ENCODE measurements around the gene LGALS7B. TPM values are rescaled to one million over a fixed set of nuclear protein-coding genes. Genes with fewer than 3 reads are reported as not detected.
"Not testable (repeated sequence)": the region's sequence is repeated elsewhere in the genome, so short reads cannot be mapped to it uniquely, and the experiment has no call there.

The LGALS7B gene
- total RNA-seq, 2 experiments from 2014 or later: not detected

DNA sequence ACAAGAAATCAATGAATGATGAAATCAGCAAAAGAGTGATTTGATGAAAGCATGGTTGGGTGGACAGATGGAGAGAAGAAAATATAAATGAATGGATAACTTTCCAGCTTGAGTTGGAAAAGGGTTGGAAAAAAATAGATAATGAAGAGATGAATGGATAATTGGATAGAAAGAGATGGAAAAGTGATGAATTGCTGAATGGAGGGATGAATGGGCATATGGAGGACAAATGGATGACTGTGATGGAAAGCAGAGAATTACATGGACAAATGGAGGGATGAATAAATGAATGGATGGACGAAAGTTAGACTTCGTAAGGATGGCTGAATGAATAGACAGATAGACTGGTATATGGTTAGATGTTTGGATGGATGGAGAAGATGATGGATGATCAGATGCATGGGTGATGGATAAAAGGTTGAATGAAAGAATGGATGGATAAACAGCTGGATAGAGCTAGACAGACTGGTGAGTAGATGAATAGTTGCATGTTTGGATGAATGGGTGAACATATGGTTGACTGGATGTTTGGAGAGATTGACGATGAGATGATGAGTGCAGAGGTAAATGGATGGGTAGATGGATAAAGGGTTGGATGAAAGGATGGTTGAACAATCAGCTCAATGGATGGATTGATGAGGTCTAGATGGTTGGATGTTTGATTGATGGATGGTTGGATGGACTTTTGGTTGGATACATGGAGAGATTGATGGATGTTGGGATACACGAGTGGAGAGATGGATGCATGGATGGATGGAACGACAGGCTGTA is 11.8 kb downstream of the LGALS7B start:
- no peak overlapping the region for H3K27ac Mint-ChIP-seq
- intact Hi-C loops (cut with DNase I, micrococcal nuclease): no loop called here
- ChIA-PET POLR2A (no interaction called here), CTCF (no interaction called here)
- no peaks in the 10 kb centered on the region for H3K27me3 Mint-ChIP-seq
- H3K36me3 Mint-ChIP-seq (ENCODE audit: low read depth): no peaks in the 10 kb centered on the region
- no peak for DNase-seq
- no peak for ATAC-seq
- no peak overlapping the region for H3K4me3 Mint-ChIP-seq
- H3K9me3 Mint-ChIP-seq (ENCODE audit: low read depth): no peaks in the 10 kb centered on the region
- peaks cover 8% of the 10 kb centered on the region for H3K4me1 Mint-ChIP-seq

DNA sequence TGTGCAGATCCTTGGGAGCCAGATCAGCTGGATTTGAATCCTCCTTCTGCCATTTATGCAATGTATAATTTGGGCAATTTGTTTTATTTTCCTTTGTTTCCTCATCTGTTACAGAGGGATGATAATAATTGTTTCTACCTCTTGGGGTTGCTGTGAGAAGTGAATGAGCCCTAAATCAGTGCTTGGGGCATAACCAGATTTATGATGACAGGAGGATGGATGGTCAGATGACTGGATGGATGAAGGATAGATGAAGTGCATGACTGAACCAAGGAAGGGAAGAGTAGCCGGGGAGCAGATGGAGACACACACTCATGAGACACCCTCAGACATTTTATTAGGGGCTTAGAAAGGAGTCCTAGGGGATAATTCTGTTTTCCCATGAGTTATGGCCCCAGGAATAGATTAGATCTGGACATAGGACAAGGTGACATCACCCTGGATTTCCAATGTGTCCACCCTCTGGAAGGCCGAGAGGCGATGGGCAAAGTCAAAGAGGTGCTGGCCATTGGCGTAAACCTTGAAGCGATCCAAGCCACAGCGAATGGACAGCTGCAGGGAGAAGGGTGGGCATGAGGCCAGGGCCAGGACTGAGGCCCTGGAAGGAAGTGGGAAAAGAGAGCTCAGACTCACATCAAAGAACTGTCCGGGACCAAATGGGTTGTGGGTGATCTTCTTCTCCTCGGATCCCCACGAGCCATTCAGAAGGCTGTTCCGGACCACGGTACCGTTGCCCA is 12.5 kb downstream of the LGALS7B start:
- no peak for DNase-seq
- no peak for ATAC-seq
- no peak overlapping the region for H3K4me3 Mint-ChIP-seq
- CTCF ChIA-PET: interaction anchor here (0.6 kb wide), 1 partner anchor 85 kb away, joined by 3 read pairs; no protein-coding TSS in a partner anchor
- intact Hi-C loops (cut with DNase I, micrococcal nuclease): no loop called here
- H3K27ac Mint-ChIP-seq: no peak overlapping the region
- POLR2A ChIA-PET: no interaction called here
- no peaks in the 10 kb centered on the region for H3K27me3 Mint-ChIP-seq
- no peaks in the 10 kb centered on the region for H3K36me3 Mint-ChIP-seq (ENCODE audit: low read depth)
- H3K9me3 Mint-ChIP-seq (ENCODE audit: low read depth): no peaks in the 10 kb centered on the region
- H3K4me1 Mint-ChIP-seq: peaks cover 8% of the 10 kb centered on the region

DNA sequence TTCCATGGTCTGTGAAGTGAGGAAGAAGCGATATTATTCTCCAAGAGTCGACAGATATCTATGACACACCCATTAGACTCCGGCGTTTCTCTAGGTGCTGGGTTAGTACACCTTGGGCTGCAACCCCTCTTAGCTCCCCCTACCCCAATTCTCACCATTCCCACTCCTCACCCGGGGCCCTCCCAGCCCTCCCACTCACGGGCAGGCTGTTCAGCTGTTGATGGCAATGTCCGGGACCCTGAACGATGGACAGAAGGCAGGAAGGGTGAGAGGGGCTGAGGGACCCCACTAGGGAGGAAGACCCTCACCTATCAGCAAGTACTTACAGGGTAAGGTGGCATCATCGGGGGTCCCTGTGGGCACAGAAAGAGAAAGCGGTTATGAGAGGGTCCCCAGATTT is 14.5 kb downstream of the LGALS7B start:
- POLR2A ChIA-PET: no interaction called here
- Mint-ChIP-seq H3K4me3 (no peak overlapping the region), H3K27me3 (no peaks in the 10 kb centered on the region), H3K9me3 (ENCODE audit: low read depth) (no peaks in the 10 kb centered on the region), H3K4me1 (peaks cover 8% of the 10 kb centered on the region), H3K36me3 (ENCODE audit: low read depth) (no peaks in the 10 kb centered on the region), H3K27ac (no peak overlapping the region)
- DNase-seq: no peak
- no peak for ATAC-seq
- intact Hi-C loops (cut with DNase I, micrococcal nuclease): no loop called here
- CTCF ChIA-PET: no interaction called here

DNA sequence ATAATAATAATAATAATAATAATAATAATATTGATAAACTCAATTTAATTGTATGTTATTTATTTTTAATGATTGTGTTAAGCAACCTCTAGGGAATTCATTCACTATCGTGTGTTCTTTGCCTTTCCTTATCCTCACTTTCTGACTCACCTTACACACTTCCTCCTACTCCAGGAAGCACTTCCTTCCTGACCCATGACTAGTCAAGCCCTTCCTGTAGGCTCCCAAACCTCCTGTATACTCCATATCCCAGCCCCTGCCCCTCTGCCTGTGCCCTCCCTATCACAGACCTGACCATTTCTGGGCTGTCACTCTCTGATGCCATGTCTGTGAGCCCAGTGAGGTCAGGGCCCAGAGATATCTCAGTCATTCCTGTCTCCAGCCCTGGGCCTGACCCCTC is 16.2 kb downstream of the LGALS7B start:
- Mint-ChIP-seq H3K4me1 (peaks cover 6% of the 10 kb centered on the region), H3K27ac (no peak overlapping the region), H3K9me3 (ENCODE audit: low read depth) (no peaks in the 10 kb centered on the region), H3K27me3 (no peaks in the 10 kb centered on the region), H3K36me3 (ENCODE audit: low read depth) (no peaks in the 10 kb centered on the region), H3K4me3 (no peak overlapping the region)
- intact Hi-C loops (cut with DNase I, micrococcal nuclease): no loop called here
- ChIA-PET CTCF (interaction anchor here (0.6 kb wide), 1 partner anchor 150 kb away, joined by 3 read pairs; no protein-coding TSS in a partner anchor), POLR2A (interaction anchor here (0.7 kb wide), 1 partner anchor 1416 kb away, joined by 5 read pairs; no protein-coding TSS in a partner anchor)
- no peak for DNase-seq
- ATAC-seq: no peak

DNA sequence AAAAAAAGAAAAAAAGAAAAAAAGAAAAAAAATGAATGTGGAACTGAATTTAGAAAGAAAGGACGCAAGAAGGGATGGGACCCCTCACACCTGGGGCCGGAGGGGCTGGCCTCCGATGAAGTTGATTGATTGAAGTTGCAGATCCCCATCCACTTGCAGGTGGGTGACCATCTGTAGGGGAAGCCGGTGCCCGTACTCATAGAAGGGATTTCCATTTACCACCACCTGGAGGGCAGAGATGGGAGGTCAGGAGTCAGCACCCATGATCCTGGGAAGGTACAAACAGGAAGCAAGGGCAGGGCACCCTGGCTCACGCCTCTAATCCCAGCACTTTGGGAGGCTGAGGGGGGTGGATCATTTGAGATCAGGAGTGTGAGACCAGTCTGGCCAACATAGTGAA is 17.4 kb downstream of the LGALS7B start:
- no peak for DNase-seq
- no peak overlapping the region for H3K4me3 Mint-ChIP-seq
- H3K36me3 Mint-ChIP-seq (ENCODE audit: low read depth): no peaks in the 10 kb centered on the region
- intact Hi-C loops (cut with DNase I, micrococcal nuclease): no loop called here
- no peaks in the 10 kb centered on the region for H3K9me3 Mint-ChIP-seq (ENCODE audit: low read depth)
- ATAC-seq: no peak
- ChIA-PET CTCF (no interaction called here), POLR2A (interaction anchor here (0.7 kb wide), 1 partner anchor 32 kb away, joined by 3 read pairs; no protein-coding TSS in a partner anchor)
- no peak overlapping the region for H3K27ac Mint-ChIP-seq
- H3K27me3 Mint-ChIP-seq: no peaks in the 10 kb centered on the region
- H3K4me1 Mint-ChIP-seq: peaks cover 6% of the 10 kb centered on the region

DNA sequence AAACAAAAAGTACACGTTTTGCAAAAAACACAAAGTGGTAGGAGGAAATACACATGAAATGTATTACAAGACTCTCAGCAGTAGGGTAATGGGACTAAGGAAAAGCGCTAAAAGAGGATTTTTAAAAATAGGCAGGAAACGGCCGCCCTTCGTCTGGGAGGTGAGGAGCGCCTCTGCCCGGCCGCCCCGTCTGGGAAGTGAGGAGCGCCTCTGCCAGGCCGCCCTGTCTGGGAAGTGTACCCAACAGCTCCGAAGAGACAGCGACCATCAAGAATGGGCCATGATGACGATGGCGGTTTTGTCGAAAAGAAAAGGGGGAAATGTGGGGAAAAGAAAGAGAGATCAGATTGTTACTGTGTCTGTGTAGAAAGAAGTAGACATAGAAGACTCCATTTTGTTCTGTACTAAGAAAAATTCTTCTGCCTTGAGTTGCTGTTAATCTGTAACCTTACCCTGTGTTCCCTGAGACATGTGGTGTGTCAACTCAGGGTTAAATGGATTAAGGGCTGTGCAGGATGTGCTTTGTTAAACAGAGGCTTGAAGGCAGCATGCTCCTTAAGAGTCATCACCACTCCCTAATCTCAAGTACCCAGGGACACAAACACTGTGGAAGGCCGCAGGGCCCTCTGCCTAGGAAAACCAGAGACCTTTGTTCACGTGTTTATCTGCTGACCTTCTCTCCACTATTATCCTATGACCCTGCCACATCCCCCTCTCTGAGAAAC is 18.5 kb downstream of the LGALS7B start:
- ATAC-seq; DNase-seq; H3K27me3 Mint-ChIP-seq; H3K9me3 Mint-ChIP-seq (ENCODE audit: low read depth); POLR2A ChIA-PET; H3K4me3 Mint-ChIP-seq; H3K4me1 Mint-ChIP-seq; H3K27ac Mint-ChIP-seq; H3K36me3 Mint-ChIP-seq (ENCODE audit: low read depth); intact Hi-C loops (cut with DNase I, micrococcal nuclease): not testable (repeated sequence)
- CTCF ChIA-PET: interaction anchor here (0.7 kb wide), 1 partner anchor 15 kb away, joined by 4 read pairs; no protein-coding TSS in a partner anchor

DNA sequence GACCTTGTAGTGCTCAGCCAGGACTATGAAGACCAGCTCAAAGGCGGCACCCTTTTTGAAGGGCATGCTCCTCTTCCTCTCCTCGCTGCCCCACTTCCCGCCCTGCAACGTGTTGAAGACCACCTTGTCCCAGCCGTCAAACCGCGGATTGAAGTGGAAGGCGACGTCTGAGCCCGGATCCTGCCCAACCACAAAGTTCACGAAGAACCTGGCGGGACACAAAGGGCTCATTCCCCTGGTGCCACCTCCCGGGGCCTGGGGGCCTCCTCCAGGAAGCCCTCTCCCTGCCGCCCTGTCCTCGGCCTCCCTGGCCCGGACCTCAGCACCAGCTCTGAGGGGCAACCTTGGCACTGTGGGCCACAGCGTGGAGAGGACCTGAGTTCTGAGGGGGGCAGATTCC is 19.7 kb downstream of the LGALS7B start:
- H3K9me3 Mint-ChIP-seq (ENCODE audit: low read depth): no peaks in the 10 kb centered on the region
- intact Hi-C loops (cut with DNase I, micrococcal nuclease): no loop called here
- no peaks in the 10 kb centered on the region for H3K36me3 Mint-ChIP-seq (ENCODE audit: low read depth)
- no peak overlapping the region for H3K4me3 Mint-ChIP-seq
- POLR2A ChIA-PET: interaction anchor here (0.5 kb wide), 1 partner anchor 77 kb away, joined by 4 read pairs; no protein-coding TSS in a partner anchor
- H3K27ac Mint-ChIP-seq: no peak overlapping the region
- DNase-seq (no peak), ATAC-seq (no peak)
- no peaks in the 10 kb centered on the region for H3K27me3 Mint-ChIP-seq
- peaks cover 6% of the 10 kb centered on the region for H3K4me1 Mint-ChIP-seq
- CTCF ChIA-PET: interaction anchor here (0.6 to 0.8 kb wide), 2 partner anchors 70 to 283 kb away, joined by 3 read pairs; no protein-coding TSS in a partner anchor

DNA sequence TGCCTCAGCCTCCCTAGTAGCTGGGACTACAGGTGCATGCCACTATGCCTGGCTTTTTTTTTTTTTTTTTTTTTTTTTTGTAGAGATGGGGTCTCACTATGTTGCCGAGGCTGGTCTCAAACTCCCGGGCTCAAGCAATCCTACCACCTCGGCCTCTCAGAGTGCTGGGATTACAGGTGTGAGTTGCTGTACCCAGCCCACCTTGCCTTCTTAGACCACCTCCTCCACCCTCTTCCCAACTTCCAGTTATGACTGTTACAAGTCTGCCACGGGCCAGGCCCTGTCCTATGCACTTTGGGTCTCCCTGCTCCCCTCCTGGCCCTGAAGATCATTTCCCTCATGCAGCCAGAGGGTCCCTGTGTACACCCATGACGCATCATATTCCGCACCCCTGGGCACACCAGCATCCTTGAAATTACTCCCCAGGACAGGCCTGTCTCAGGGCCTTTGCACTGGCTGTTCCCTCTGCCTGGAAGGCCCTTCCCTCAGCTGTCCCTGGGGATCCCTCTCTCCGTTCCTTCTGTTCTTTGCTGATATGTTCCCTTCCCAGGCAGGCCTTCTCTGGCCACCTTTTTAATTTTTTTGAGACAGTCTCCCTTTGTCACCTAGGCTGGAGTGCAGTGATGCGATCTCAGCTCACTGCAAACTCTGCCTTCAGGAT is 20.7 kb downstream of the LGALS7B start:
- no peaks in the 10 kb centered on the region for H3K36me3 Mint-ChIP-seq (ENCODE audit: low read depth)
- CTCF ChIA-PET: no interaction called here
- H3K27ac Mint-ChIP-seq: no peak overlapping the region
- no peak overlapping the region for H3K4me3 Mint-ChIP-seq
- DNase-seq: no peak
- no peak for ATAC-seq
- H3K4me1 Mint-ChIP-seq: peaks cover 6% of the 10 kb centered on the region
- POLR2A ChIA-PET: interaction anchor here (0.7 kb wide), 1 partner anchor 39 kb away, joined by 3 read pairs; no protein-coding TSS in a partner anchor
- H3K9me3 Mint-ChIP-seq (ENCODE audit: low read depth): no peaks in the 10 kb centered on the region
- no peaks in the 10 kb centered on the region for H3K27me3 Mint-ChIP-seq
- intact Hi-C loops (cut with DNase I, micrococcal nuclease): no loop called here

DNA sequence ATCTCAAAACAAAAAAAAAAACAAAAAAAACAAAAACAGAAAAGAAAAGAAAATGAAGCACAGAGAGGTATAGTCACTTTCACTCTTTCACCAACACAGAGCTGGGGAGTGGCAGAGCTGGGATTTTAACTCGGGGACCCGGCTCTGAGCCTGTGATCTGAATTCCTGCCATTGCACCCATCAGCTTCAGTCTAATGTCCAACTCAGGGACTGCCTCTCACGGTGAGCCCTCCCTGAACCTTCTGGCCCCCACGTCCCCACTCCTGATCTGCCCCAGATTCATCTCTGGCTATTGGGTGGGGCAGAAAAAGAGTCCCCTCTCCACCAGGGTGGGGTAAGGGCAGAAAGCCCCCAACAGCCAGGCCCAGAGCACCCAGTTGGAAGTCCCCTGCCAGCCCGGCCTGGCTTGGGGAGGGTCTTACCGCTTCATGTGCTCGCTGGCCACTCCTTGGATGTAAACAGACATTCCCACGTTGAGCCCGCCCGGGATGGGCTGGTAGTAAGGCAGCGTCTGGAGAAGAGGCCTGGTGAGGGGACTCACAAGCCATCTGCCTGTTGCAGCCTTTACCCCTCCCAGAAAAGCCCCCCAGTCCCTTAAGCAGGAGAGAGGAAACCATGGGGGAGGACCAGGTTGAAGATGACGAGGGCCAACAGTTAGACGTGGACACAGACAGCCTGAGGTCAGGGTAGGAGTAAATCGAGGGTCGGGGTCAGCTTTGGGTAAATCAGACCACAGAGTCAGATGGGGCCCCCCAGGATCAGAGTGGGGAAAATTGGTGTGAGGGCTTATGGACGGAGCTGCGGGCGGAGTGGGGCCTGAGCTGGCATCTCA is 23.2 kb downstream of the LGALS7B start:
- H3K9me3 Mint-ChIP-seq (ENCODE audit: low read depth): no peaks in the 10 kb centered on the region
- POLR2A ChIA-PET: interaction anchor here (0.6 kb wide), 1 partner anchor 29 kb away, joined by 4 read pairs; no protein-coding TSS in a partner anchor
- DNase-seq (no peak), ATAC-seq (no peak)
- no peaks in the 10 kb centered on the region for H3K27me3 Mint-ChIP-seq
- no peak overlapping the region for H3K4me3 Mint-ChIP-seq
- H3K36me3 Mint-ChIP-seq (ENCODE audit: low read depth): peaks cover 12% of the 10 kb centered on the region
- no peaks in the 10 kb centered on the region for H3K4me1 Mint-ChIP-seq
- no peak overlapping the region for H3K27ac Mint-ChIP-seq
- CTCF ChIA-PET: interaction anchor here (0.8 kb wide), 1 partner anchor 22 kb away, joined by 3 read pairs; no protein-coding TSS in a partner anchor
- intact Hi-C loops (cut with DNase I, micrococcal nuclease): no loop called here

DNA sequence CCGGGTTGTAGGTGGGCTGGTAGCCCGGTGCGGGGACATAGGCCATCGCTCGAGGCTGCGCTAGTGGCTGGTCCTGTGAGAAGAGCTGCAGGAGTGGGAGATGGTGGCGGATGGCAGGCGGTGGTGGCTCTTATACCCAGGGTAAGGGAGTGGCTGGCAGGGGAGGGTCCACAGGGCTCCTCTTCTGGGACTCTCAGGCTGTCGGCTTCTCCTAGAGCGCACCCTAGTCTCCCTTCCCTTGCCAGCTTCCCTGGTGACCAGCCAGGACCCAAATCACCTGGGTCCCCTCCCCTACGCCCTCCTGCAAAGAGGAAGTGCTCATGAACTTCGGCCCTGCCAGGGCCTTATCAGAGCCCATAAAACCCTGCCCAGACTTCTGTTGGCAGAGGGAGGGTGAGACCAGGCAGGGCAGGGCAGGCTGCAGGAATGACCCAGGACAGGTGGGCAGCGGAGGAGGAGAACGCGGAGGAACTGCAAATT is 23.9 kb downstream of the LGALS7B start, which contains the start of gene LGALS4:
TSS of gene LGALS4 (minus strand) at position 105 of the 480 bp plus-strand sequence. CDS start at position 46, 59 bp downstream.
- intact Hi-C loops (cut with DNase I, micrococcal nuclease): no loop called here
- Mint-ChIP-seq H3K27ac (no peak within 1 kb of the TSS), H3K36me3 (ENCODE audit: low read depth) (peaks cover 17% of the 10 kb centered on the region), H3K27me3 (no peaks in the 10 kb centered on the region), H3K9me3 (ENCODE audit: low read depth) (no peaks in the 10 kb centered on the region), H3K4me3 (no peak within 1 kb of the TSS), H3K4me1 (no peaks in the 10 kb centered on the region)
- ChIA-PET POLR2A (interaction anchor here (0.6 kb wide), 1 partner anchor 29 kb away, joined by 4 read pairs; no protein-coding TSS in a partner anchor), CTCF (interaction anchor here (1.0 kb wide), 1 partner anchor 58 kb away, joined by 3 read pairs; no protein-coding TSS in a partner anchor)
- DNase-seq (no peak), ATAC-seq (no peak)

Data from activated CD4-positive, alpha-beta T cell treated with anti-CD3 and anti-CD28 coated beads for 36 hours (primary cell).